GM19372 (cell line): Measurements from ENCODE around the gene RGS1.
A peak's percentile ranks its signal among the peaks of the same experiment; 100 is the strongest.

Experiments used
- ATAC-seq: cut with Tn5 transposase; IDR thresholded peaks from one replicate; pipeline ENCODE4 v1.9.1; 2021; ENCODE audit warnings: mild to moderate bottlenecking, low read depth, moderate library complexity; ENCODE audit not compliant: unreplicated experiment

RGS1 gene

DNA sequence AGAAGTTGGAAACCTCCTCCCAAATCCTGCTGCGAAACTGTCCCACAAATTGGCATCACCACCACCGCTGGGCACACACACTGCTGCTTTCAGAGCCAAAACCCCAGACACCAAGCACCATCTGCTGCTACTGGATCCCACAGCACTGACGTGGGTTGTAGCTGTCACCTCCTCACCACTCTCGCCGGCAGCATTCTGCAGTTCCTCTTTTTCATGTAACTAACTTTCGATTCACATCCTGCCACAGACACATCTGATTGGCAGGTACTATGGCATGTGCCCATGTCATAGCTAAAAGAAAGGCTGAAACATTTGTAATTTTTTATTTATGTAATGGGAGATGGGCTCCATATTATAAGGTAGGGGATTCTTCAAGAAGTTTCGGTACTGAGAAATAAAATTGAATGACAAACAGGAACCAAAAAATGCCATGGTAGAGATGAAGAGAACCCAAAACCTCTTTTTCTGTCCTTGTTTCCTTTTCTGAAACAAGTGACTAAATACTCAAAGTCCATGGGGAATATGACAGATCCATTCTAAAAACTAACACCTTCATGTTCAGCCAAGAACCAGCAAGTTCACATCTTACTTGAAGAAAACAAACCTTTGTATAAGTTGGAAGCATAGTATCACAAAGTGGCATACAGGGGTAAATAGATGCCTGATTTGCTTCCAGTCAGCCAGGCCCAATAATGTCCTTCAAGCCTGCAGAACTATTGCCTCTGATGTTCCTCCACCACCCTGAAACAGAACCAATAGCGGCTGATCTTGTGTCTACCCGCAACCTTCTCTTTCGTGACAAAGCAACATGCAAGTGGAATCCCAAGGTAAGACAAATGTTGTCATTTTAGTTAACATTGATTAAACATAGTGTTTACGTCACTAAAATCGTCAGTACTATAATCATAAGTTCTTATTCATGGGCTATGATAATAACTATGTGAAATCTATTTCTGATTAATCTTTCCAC, 33.8 kb downstream of the RGS1 start:
- peak; percentile 98 for ATAC-seq

DNA sequence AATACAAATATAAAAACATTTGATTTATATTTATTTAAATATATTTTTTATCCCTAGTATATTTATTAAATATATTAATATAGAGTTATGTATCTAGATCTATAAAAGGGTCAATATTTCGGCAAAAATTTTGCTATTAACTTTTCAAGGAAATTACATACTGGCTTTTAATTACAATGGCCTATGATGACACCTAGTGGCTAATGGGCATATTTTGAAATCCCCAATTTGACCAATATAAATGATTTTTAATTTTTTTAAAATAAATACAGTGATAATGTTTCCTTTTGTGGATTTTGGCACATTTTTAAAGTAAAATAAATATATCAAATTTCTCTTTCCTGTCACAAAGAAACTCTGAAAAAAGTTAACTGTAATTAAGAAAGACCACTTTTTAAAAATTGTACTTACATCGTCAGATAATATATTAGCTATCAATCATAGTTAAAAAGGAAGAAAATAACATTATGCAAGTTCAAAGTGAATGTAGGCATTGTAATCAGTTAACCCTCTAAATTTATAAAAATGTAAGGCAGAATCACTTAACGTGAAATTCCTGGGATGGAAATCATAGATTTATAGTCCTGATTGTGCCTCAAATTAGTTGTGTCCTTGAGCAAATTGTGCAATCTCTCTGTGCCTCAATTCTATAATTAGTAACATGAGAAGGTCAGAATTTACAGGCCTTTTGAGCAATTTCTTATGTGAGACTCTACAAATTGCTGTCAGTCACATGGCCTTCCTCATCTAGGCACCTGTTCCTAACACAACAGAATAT, 34.7 kb downstream of the RGS1 start:
- no peak for ATAC-seq

DNA sequence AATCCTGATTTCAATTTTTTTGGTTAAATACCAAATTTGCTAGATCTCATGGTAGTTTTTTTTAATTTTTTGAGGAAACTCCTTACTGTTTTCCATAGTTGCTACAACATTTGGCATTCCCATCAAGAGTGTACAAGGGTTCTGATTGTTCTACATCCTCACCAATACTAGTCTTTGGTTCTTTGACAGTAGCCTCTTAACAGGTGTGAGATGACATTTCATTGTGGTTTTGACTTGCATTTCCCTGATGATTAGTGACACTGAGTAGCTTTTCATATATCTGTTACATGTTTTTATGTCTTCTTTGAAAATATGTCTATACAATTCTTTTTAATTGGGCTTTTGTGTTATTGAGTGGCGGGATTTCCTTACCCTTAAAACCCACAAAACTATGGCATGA, 39.5 kb downstream of the RGS1 start:
- no peak for ATAC-seq

DNA sequence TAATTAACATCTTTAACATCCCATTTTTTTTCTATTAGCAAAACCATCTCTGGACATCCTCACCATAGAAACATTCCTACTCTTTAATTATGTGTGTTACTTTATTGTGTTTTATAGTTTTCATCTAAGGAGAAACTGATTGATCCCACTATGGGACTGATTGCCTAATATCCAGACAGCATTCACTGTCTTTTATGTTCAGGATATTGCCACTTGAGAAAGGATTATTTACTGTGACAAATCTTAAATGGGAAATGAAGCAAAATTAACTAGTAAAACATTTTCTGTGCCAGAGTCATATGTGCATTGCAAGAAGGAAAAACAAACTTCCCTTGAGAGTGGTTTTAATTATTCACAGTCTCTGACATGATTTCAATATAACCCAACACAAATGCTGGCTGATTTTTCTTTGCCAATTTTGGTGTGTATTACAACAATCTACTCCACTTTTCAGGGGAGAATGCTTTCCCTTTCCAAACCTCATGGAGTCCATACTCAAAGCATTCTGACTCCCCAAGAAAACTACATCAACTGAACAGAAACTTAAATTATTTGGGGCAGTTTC, 44.6 kb downstream of the RGS1 start:
- no peak for ATAC-seq

DNA sequence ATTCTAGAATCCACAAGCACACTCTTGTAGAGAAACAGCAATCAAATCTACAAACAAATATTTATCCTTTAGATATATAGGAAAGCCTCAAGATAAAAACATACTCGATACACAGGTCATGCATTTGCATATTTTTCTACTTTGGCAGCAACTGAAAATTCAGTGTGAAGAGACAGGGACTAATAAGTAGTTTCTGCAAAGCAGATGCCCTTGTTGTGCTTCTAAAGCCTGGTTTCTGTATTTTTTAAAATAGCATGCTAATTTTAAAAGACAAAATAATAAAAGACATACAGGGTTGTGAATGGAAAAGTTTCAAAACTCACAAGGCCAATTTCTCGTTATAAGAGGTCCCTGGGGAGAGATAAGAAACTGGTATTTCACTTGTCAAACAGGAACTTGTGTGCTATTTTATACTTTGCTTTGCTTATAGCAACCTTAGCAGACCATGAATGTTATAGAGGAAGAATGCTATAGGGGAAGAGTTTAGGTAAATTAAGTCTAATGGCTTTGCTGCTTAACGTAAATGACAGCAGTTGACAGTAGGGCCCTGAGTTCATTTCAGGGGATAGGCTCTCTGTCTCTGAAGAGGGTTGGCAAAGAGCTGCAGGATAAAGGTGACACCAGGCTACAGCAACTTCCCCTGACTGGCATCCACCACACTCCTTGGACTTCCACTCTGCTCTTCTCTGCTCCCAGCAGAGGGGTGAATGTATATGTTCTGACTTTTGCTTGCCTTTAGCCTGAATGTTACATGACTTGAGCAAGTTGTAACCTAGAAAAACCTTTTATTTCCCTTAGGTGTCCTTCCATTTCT, 51.0 kb downstream of the RGS1 start:
- ATAC-seq, result peak; percentile 87

DNA sequence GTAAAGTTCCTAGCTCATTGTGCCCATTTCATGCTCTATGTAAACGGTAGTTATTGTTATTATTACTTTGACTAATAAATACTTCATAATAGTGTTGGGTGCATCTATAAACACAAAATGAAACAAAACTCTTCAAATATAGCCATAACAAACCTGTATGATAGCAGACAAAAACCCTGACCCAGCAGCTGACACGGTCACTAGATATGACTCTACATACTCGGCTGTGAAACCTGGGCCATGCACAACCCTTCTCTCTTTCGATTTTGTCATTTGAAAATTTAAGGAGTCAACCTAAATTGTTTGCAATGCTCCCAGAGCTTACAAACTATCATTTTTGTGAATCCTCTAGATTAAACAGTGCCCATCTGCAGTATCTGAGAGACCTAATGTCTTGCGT, 52.3 kb downstream of the RGS1 start:
- ATAC-seq, result no peak

DNA sequence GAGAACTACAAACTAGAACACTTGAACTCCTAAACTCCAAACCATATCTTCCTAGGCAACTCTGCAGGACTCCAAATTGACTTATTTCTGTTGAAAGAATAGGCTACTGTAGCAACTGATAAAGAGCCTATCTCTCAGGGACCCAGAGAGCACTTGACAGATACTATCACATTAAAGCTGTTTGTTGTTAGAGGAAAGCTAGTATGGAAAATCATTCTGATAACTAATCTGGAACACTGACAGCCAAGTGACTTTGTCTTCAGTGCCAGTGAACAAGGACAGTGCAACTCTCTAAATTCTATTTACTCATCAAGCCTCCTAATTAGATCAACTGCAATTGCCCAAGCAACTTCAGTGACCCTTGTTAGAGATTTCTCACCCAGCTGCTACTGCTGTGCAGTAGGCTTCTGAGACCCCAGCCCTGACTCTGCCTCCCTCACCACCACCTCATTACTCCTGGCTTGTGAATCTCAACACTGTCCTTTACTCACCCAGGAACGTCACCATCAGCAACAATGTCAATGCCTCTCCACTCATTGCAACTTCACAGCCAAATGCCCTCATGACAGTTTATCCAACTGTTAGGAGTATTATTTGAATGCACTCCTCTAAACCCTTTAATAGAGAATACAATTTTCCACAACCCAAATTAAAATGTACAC, 53.0 kb downstream of the RGS1 start:
- ATAC-seq, result no peak

DNA sequence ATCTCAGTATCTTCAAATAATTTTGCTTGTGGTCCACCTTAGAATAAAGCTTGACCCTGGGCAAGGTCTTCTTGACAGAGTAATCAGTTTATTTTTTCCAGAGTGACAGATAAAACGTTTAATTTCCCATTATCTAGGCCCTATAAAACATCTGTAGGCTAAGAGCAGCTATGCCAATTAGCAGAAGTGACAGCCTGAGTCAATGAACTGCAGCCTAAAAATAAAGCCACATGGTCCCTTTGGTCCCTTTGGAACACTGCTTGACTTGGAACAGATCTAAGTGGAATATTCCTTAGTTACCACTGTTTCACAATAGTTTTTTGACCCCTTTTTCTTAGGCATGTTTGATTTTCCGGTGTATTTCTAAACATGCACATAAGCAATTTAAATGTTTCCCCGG, 54.0 kb downstream of the RGS1 start:
- no peak for ATAC-seq
